G401 (cell line): ENCODE results near the gene ARID1A. TPM values are rescaled to one million over a fixed set of nuclear protein-coding genes. Genes with fewer than 3 reads are reported as not detected.
A peak's percentile ranks its signal among the peaks of the same experiment; 100 is the strongest.
"Not testable (repeated sequence)": the region's sequence is repeated elsewhere in the genome, so short reads cannot be mapped to it uniquely, and the experiment has no call there.

ENCODE experiments used
- DNase-seq: peaks from one replicate; pipeline ENCODE4 v3.0.0-alpha.2; 2015; ENCODE audit warnings: low spot score
- in situ Hi-C: cut with HindIII; loops from 2 replicates; pipeline ENCODE4 v1.10.0; 2016; ENCODE audit warnings: low sequenced_read_pairs, mixed read lengths
- total RNA-seq: library from RNA; depleted of rRNA; stranded (reverse); fragments of >200 nt; shearing (Covaris generic); gene quantifications from 2 replicates; pipeline ENCODE4 v1.2.3, GENCODE V29; 2014; rRNA removed

ARID1A gene
- 14.3 and 21.5 TPM in 2 replicates for total RNA-seq

DNA sequence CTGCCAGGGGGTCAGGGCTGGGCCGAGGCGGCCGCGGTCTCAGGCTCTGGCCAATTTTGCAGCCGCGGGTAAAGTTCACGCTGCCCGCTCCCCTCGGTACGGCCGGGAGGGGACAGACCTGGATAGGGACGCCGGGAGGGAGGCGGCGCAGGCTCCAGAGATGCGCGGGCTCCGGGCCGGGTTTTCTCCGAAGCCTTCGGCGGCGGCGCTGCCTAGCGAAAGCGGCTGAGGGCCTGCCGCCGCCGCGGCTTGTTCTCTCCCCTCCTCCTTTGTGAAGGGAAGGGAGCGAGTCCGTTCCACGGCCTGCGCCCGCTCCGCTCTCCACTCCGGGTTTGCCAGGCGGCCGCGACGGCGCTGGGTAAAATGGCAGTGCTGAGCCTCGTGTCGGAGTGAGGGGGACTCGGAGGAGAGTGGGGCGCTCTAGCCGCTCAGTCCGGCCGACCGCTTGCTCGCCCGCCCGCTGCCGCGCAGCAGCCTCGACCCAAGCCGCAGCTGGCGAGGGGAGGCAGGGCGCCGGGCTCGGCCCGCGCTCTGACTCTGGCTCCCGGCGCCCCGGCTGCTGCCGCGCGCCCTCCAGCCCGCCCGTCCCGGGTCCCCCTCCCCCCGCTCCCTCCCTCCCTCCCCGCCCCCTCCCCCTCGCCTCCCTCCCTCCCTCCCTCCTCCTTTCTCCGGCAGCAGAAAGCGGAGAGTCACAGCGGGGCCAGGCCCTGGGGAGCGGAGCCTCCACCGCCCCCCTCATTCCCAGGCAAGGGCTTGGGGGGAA, at the start of gene ARID1A:
TSS of gene ARID1A (plus strand) at position 660 of the 763 bp plus-strand sequence. CDS start 389 bp downstream, outside the sequence.
- peak; percentile 92 for DNase-seq
- in situ Hi-C loops, result no loop called here

DNA sequence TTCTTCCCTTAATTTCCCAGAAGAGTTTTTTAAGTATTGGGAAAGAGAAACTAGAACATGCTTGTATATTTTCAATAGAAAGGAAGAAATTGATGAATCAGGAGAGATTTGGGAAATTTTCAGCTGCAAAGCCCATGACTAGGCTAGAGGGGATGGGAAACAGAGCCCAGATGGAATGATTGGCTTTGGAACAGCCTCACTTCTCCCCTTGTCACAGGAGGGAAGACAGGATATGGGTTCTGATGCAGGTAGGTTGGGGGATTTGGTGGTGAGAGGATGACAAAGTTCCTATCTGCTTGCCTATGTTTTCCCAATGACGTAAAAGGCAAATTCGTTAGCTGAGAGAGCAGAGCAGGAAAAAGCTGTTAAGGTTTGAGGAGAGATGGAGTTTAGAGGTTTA, 31.0 kb upstream of the ARID1A start:
- DNase-seq, result no peak

DNA sequence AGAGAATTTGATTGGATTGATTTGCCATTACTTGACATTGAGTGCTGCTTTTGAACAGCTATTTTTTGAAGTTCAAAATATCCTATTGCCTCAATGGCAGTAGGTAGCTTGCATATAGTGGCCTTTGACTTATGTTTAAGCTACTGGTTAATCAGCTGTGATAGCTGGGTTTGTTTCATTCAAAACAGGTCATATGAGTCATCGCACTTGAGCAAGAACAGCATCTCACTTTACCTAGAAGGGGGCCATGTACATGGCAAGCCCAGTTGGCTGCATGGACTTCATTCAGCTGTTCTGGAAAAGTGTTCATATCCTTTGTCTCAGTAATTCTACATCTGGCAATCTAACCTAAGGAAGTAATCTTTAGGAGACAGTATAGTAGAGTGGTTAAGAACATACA, 29.0 kb upstream of the ARID1A start:
- in situ Hi-C loops, result no loop called here
- no peak for DNase-seq

More for the DNA sequence above, 31.0 kb upstream of the ARID1A start:
- in situ Hi-C loops, result no loop called here

DNA sequence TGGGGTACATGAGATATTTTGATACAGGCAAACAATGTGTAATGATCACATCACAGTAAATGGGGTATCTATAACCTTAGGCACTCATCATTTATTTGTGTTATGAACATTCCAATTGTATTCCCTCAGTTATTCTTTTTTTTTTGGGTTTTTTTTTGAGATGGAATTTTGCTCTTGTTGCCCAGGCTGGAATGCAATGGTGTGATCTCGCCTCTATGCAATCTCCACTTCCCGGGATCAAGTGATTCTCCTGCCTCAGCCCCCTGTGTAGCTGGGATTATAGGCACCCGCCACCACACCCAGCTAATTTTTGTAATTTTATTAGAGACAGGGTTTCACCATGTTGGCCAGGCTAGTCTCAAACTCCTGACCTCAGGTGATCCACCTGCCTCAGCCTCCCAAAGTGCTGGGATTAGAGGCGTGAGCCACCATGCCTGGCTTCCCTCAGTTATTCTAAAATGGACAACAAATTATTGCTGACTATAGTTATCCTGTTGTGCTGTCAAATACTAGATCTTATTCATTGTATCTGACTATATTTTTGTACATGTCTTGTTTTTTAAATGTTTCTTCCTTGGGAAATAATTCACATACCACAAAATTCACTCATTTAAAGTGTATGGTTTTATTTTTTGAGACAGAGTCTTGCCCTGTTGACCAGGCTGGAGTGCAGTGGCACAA, 27.6 kb upstream of the ARID1A start:
- DNase-seq, in situ Hi-C loops: not testable (repeated sequence)

DNA sequence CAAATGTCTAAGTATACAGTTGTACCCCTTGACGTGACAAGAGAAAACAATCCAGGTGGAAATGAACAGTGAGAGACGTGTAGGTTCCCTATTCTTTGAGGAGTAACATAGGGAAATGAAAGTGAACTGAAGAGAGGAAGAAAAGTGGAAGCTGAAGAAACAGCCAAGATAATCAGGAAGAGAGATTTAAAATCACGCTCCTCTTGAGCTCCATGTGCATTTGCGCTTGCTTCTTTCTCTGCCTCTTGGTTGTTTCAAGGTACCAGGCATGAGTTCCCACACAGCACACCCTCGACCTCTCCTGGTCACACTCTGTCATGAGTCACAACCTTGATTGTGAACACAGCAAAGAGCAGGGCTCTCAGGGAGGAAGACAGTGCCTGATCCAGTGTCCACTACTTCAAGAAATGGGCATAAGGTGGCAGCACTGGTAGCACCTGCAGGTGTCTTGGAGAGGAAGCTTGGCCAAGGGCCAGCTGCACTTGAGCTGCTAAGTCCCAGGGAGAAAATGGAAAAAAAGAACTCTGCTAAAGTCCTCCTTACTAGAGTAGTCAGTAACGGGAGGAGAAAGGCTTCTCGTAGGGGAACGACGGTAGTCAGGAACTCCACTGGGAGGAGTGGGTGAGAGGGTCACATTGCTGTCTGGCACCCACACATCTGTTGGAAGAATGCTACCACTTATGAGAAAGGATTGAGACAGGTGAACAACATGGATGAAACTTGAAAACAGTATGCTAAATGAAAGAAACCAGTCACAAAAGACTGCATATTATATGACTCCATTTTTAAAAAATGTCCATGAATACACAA, 18.3 kb upstream of the ARID1A start:
- in situ Hi-C loops, result no loop called here
- DNase-seq, result peak; percentile 96

DNA sequence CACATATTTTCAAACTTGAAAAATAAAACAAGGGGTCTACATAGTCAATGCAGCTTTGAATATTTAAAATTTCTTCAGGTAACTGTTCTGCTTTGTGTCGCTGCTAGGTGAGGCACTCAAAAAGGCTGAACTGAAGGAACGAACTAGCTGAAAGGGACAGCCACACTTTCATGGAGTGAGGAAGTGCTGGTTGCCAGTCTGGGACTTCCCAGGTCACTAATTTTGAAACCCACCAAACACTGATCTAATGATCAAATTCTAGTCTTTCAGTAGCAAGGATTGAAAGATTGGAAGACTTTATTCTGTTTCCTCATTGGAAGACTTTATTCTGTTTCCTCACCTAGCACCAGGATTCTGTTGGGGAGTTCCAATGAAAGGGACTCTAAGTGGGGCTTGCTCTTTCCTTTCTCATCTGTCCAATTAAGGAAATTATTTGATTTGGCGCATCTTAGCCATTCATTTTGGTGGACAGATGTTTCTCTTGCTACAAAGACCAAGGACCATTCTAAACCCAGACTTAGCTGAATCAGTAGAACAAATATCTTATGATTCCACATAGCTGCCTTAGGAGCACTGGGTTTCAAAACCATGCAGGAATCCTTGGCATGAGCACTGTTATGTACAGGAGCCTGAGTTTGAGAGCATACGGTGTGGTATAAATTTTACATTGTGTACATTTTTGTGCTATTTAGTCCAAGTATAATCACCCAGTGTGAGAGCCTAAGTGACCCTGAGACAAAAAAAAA, 10.9 kb upstream of the ARID1A start:
- no peak for DNase-seq
- in situ Hi-C loops, result no loop called here

DNA sequence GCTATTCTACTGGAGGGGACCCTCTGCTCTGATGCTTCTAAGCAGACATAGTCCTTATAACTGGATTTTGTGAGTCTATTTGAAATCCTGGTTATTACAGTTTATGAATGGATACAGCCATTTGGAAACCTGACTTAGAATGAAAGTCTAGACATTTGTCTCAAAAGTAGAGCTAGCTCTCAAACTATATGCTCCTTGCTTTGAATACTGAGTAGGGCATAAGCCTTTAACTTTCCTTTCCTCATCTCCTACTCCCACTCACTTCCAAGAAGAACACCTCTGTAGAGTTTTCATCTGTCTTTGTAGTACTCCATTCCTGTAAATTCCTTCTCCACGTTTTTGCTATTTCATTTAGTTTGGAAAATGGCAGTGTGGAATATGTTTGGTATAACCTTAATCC, 9.0 kb upstream of the ARID1A start:
- no peak for DNase-seq
- in situ Hi-C loops, result no loop called here

DNA sequence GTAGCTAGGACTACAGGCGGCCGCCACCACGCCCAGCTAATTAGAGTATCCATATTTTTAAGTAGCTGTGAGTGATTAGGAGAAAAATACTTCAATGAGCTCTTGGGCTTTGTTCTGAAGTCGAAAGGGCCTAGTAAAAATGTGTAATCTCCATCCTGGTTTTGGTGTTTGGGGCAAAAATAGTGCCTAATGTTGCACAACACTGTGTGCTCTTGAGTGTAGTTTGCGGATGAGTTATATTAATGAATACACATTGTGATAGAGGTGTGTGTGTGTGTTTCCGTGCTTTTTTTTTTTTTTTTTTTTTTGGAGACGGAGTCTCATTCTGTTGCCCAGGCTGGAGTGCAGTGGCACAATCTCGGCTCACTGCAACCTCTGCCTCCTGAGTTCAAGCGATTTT, 6.3 kb upstream of the ARID1A start:
- no peak for DNase-seq
- in situ Hi-C loops, result no loop called here

DNA sequence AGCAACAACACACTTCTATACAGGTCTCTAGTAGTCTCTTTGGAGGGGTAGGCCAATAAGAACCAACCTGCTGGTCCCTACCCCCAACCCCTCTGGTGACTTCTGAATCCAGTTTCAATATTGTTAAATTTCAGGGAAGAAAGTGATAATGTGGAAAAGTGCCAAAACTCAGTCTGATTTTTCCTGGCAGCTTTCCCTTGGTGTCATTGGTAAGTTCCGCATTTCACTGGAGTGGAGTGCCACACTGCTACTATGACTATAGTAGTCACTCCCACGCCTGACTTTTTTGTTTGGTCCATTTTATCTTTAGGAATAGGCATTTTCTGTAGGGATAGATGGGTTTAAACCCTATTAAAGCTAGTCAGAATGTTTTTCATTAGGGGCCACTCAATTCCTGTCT, 5.7 kb upstream of the ARID1A start:
- no peak for DNase-seq
- in situ Hi-C loops, result no loop called here

DNA sequence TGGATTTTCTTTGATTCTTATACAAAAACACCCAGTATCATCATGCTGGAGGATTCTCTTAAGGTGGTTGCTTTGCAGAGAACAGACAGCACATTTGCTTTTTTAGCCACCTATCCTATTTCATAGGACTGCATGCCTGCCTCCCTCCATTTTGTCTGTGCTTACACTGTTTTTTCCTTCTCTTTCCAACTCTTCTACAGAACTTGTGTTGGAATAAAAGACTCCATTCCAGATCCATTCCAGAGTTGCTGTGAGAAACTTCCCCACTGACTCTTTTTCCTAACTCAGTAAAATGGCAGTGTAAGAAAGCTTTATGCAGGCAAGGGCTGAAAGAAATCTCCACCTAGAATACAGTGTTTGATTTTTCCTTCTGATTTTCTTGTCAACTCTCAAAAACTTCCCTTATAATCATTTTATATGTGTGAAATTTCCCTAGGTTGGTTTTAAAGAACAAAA, 5.2 kb upstream of the ARID1A start:
- in situ Hi-C loops, result no loop called here
- peak; percentile 39 for DNase-seq

DNA sequence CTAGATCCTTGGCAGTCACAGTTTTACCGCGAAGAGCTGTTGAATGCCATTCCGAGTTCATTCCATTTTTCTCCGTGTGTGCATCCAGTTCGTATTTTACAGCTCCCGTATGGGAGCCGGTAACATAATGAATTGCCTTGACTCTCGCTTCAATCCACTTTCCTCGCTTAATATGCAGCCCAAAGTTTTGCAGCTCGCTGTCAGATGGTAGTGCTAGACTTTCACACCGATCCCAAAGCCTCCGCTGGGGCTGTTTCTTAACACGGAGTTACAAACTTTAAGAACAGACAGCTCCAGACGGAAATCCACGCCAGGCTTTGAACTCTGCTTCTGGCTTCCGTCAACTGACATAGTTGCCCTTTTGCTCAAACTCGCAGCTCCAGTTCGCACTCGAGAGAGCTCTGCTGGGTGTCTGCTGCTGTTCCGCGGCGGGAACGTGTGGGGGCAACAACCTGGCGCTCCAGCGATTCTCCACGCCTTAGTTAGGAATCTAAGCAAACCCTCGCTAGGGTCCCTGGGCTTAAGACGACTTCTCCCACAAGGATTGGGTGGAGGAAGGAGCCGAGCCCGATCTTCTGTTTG, 3.5 kb upstream of the ARID1A start:
- in situ Hi-C loops, result no loop called here
- DNase-seq, result peak; percentile 91

DNA sequence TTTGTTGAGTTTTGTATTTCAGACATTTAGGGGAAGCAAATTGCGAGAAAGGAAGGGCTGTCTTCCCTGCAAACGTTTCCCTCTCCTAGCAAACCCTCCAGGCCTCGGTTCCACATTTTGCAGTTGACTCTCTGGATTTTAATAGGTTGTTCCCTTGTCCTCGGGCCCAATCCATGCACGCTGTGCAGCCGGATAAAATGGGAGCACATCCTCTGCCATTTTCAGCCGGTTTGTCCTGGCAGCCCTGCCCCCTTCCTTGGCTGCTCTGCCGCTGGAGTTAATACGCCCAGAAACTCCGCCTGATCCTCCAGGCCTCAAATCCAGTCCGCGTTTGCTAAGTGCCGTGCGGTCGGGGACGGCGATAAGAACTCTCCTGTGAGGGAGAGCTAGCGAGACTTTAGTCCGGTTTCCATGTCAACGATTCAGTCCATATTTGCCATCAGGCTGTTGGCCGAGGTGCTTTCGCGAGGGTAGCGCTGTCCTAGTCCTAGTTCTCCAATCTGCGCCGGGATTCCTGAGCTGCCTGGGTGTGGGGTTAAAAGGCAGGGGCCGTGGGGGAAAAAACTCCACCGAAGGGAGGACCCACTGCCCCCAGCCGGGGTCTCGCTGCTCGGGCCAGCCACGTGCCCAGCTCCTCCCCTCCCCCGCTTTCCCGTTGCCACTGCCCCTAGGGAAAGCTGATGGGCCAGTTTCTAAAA, 2.9 kb upstream of the ARID1A start:
- peak; percentile 98 for DNase-seq
- in situ Hi-C loops, result no loop called here

DNA sequence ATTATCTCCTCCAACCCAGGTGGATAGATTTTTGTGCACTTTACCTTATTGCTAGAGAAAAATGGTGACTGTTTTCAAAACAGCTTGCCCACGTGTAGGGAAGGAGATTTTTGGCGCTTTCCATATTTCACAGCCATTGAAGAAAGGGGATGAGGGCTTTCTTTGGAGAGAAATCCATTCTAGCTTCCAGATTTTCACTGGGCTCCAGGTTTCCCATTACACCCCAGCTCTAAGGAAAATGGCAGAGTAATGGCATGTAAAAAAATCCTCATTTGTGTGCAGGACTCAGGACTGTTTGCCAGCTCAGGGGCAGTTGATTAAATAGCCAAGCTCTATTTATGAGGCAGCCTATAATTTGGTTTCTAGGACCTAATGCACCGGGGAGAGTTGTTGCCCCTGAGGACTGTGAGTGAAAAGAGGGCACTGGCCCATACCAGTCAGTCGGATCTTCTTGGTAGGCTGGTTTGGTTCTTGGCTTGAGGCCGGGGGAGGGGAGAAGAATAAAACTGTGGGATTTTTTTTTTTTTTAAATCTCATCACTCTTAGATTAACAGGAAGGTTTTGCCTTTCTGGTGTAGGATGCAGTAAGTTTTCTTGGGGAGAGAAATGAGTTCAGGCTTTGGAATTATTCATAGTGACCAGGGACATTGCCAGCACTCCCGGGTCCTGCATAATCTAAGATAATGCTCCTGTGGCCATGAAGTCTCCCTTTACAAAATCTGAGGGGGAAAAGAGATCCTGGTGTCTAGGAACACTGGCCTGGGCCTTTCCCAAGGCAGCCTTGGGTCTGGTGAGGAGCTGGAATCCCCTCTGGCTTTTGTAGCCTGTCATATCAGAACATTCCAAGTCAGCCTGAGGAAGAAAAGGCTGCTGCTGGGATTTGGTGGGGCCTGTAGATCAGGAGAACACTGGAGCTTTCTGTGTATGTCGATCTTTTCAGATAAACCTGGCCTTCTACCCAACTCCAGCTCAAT, 1.9 kb upstream of the ARID1A start:
- in situ Hi-C loops, result no loop called here

DNA sequence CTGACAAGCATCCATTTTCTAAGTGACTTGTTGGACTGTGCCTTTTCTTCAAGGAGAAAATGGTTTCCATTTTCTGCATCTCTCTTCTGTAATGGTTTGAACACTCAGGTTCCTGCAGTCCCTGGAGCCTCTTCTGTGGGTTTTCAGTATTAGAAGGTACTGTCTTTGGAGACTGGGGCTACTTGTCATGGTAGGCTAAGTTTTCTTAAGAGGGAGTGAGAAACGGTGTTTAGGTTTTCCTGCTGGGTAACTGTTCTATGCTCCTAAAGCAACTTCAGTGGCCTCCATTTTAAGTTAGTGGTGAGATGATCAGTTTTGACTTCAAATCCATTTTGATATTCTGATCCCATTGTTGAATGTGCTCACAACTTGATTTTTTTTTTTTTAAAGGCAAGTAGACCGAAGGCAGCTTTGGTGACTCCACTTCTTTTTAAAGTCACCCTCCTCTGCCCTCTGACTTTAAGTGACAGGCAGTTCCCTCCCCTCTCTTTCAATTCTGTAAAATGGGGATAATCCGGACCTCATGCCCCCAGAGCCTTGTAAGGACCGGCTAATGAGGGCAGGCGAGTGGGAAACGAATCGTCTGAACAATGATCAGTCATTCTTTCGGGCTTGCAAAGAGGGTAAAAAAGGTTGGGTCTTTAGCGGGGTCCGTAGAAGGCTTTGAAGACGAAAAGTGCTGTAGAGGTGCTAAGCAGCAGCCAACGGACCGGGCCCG, 1.0 kb upstream of the ARID1A start:
- no peak for DNase-seq
- in situ Hi-C loops, result no loop called here

More for the DNA sequence above, 1.9 kb upstream of the ARID1A start:
- DNase-seq, result no peak

DNA sequence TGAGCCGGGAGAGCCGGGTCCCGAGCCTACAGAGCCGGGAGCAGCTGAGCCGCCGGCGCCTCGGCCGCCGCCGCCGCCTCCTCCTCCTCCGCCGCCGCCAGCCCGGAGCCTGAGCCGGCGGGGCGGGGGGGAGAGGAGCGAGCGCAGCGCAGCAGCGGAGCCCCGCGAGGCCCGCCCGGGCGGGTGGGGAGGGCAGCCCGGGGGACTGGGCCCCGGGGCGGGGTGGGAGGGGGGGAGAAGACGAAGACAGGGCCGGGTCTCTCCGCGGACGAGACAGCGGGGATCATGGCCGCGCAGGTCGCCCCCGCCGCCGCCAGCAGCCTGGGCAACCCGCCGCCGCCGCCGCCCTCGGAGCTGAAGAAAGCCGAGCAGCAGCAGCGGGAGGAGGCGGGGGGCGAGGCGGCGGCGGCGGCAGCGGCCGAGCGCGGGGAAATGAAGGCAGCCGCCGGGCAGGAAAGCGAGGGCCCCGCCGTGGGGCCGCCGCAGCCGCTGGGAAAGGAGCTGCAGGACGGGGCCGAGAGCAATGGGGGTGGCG, 371 bp downstream of the ARID1A start:
- no peak for DNase-seq
- in situ Hi-C loops, result no loop called here
